Measurements from ENCODE around the gene HDAC4.

HDAC4 gene

GRCh38 chr2:239216614-239217273 lies 184.1 kb downstream of the HDAC4 start:
- no peak for DNase-seq (ENCODE audit: low spot score)

- DNase-seq (ENCODE audit: low spot score): no peak
These were observed 184.7 kb downstream of the HDAC4 start for GRCh38 chr2:239215988-239216613.

- no peak for DNase-seq (ENCODE audit: low spot score)
These were observed 185.5 kb downstream of the HDAC4 start for GRCh38 chr2:239215136-239215925.

GRCh38 chr2:239214725-239215124 lies 186.1 kb downstream of the HDAC4 start:
- no peak for DNase-seq (ENCODE audit: low spot score)

GRCh38 chr2:239213643-239214101 lies 187.1 kb downstream of the HDAC4 start:
- DNase-seq (ENCODE audit: low spot score): no peak

- no peak for DNase-seq (ENCODE audit: low spot score)
These were observed 187.7 kb downstream of the HDAC4 start for GRCh38 chr2:239212929-239213642.

GRCh38 chr2:239212121-239212928 lies 188.5 kb downstream of the HDAC4 start:
- no peak for DNase-seq (ENCODE audit: low spot score)

GRCh38 chr2:239211396-239212094 lies 189.3 kb downstream of the HDAC4 start:
- no peak for DNase-seq (ENCODE audit: low spot score)

- DNase-seq (ENCODE audit: low spot score): no peak
These were observed 191.0 kb downstream of the HDAC4 start for GRCh38 chr2:239209783-239210182.

GRCh38 chr2:239208465-239209180 lies 192.2 kb downstream of the HDAC4 start:
- DNase-seq (ENCODE audit: low spot score): no peak

GRCh38 chr2:239206851-239207250 lies 194.0 kb downstream of the HDAC4 start:
- no peak for DNase-seq (ENCODE audit: low spot score)

GRCh38 chr2:239206042-239206441 lies 194.8 kb downstream of the HDAC4 start:
- DNase-seq (ENCODE audit: low spot score): no peak

- DNase-seq (ENCODE audit: low spot score): no peak
These were observed 195.8 kb downstream of the HDAC4 start for GRCh38 chr2:239204876-239205468.

GRCh38 chr2:239204136-239204875 lies 196.5 kb downstream of the HDAC4 start:
- no peak for DNase-seq (ENCODE audit: low spot score)

- no peak for DNase-seq (ENCODE audit: low spot score)
These were observed 197.2 kb downstream of the HDAC4 start for GRCh38 chr2:239203443-239204135.

GRCh38 chr2:239202836-239203235 lies 198.0 kb downstream of the HDAC4 start:
- DNase-seq (ENCODE audit: low spot score): no peak

GRCh38 chr2:239202343-239202742 lies 198.5 kb downstream of the HDAC4 start:
- no peak for DNase-seq (ENCODE audit: low spot score)

- DNase-seq (ENCODE audit: low spot score): no peak
These were observed 198.9 kb downstream of the HDAC4 start for GRCh38 chr2:239201884-239202283.

- DNase-seq (ENCODE audit: low spot score): no peak
These were observed 199.3 kb downstream of the HDAC4 start for GRCh38 chr2:239201531-239201876.

Measured in AG08396 (cell line).